H9 (cell line): Measurements from ENCODE around the gene CHCHD6. TPM values are rescaled to one million over a fixed set of nuclear protein-coding genes. Genes with fewer than 3 reads are reported as not detected.

Source experiments
- DNase-seq: peaks from one replicate; pipeline ENCODE4 v3.0.0-alpha.2; 2017
- H2AFZ ChIP-seq: one replicate; pipeline ENCODE4 v1.6.1; 2013; ENCODE audit warnings: mild to moderate bottlenecking, low read length, control low read depth, moderate library complexity
- H2AK5ac ChIP-seq: 2 replicates; pipeline ENCODE4 v1.6.1; 2013; ENCODE audit warnings: low read length, control low read depth, mixed read lengths; ENCODE audit not compliant: insufficient read length
- H2BK120ac ChIP-seq: one replicate; pipeline ENCODE4 v1.6.1; 2013; ENCODE audit warnings: low read depth, mild to moderate bottlenecking, low read length, control low read depth, inconsistent platforms; ENCODE audit not compliant: poor library complexity, severe bottlenecking
- H2BK12ac ChIP-seq: 2 replicates; pipeline ENCODE4 v1.6.1; 2013; ENCODE audit warnings: low read length, control low read depth, mixed read lengths, low read depth; ENCODE audit not compliant: insufficient read length
- H2BK15ac ChIP-seq: 2 replicates; pipeline ENCODE4 v1.6.1; 2013; ENCODE audit warnings: low read depth, low read length, control low read depth
- H2BK20ac ChIP-seq: one replicate; pipeline ENCODE4 v1.6.1; 2013; ENCODE audit warnings: low read depth, mild to moderate bottlenecking, low read length, control low read depth, inconsistent platforms; ENCODE audit not compliant: poor library complexity, severe bottlenecking
- H2BK5ac ChIP-seq: 2 replicates; pipeline ENCODE4 v1.6.1; 2013; ENCODE audit warnings: low read length, control low read depth, mixed read lengths; ENCODE audit not compliant: insufficient read length
- H3K14ac ChIP-seq: 2 replicates; pipeline ENCODE4 v1.6.1; 2013; ENCODE audit warnings: low read length, control low read depth; ENCODE audit not compliant: insufficient read depth
- H3K18ac ChIP-seq: 2 replicates; pipeline ENCODE4 v1.6.1; 2013; ENCODE audit warnings: low read depth, mild to moderate bottlenecking, mixed read lengths, low read length, control low read depth; ENCODE audit not compliant: insufficient read length
- H3K23ac ChIP-seq: 2 replicates; pipeline ENCODE4 v1.6.1; 2013; ENCODE audit warnings: low read length, control low read depth, mixed read lengths, low read depth; ENCODE audit not compliant: insufficient read length
- H3K23me2 ChIP-seq: 2 replicates; pipeline ENCODE4 v1.6.1; 2013; ENCODE audit warnings: low read depth, mild to moderate bottlenecking, mixed read lengths, low read length, control low read depth; ENCODE audit not compliant: insufficient read length, poor library complexity, severe bottlenecking
- H3K27ac ChIP-seq: 2 replicates; pipeline ENCODE4 v1.5.1; 2013; ENCODE audit warnings: low read length, control low read depth, mixed read lengths, low read depth; ENCODE audit not compliant: insufficient read length
- H3K27me3 ChIP-seq: 2 replicates; pipeline ENCODE4 v1.6.1; 2013; ENCODE audit warnings: low read length, control low read depth, inconsistent platforms; ENCODE audit not compliant: insufficient read depth
- H3K4ac ChIP-seq: 2 replicates; pipeline ENCODE4 v1.6.1; 2013; ENCODE audit warnings: low read depth, mild to moderate bottlenecking, control low read depth, inconsistent platforms, low read length, moderate library complexity
- H3K4me1 ChIP-seq: 2 replicates; pipeline ENCODE4 v1.6.1; 2013; ENCODE audit warnings: low read length, control low read depth, inconsistent platforms; ENCODE audit not compliant: insufficient read depth
- H3K4me2 ChIP-seq: 2 replicates; pipeline ENCODE4 v1.6.1; 2013; ENCODE audit warnings: low read length, control low read depth, mixed read lengths; ENCODE audit not compliant: insufficient read length, insufficient read depth
- H3K56ac ChIP-seq: 2 replicates; pipeline ENCODE4 v1.6.1; 2013; ENCODE audit warnings: low read depth, mild to moderate bottlenecking, mixed read lengths, low read length, control low read depth; ENCODE audit not compliant: insufficient read length
- H3K79me1 ChIP-seq: 2 replicates; pipeline ENCODE4 v1.6.1; 2013; ENCODE audit warnings: low read depth, mild to moderate bottlenecking, moderate library complexity, low read length, control low read depth, inconsistent platforms; ENCODE audit not compliant: insufficient read depth, poor library complexity, severe bottlenecking
- H3K79me2 ChIP-seq: 2 replicates; pipeline ENCODE4 v1.6.1; 2013; ENCODE audit warnings: low read length, control low read depth, inconsistent platforms; ENCODE audit not compliant: insufficient read depth
- H3K9ac ChIP-seq: 2 replicates; pipeline ENCODE4 v1.6.1; 2013; ENCODE audit warnings: low read length, control low read depth, mixed read lengths; ENCODE audit not compliant: insufficient read length; ENCODE audit errors: extremely low read depth
- H3K9me3 ChIP-seq: one replicate; pipeline ENCODE4 v1.6.1; 2013; ENCODE audit warnings: low read depth, low read length, inconsistent platforms; ENCODE audit not compliant: control insufficient read depth
- H3T11ph ChIP-seq: one replicate; pipeline ENCODE4 v1.6.1; 2013; ENCODE audit warnings: mild to moderate bottlenecking, low read length, control low read depth, inconsistent platforms
- H4K20me1 ChIP-seq: one replicate; pipeline ENCODE4 v1.6.1; 2013; ENCODE audit not compliant: control insufficient read depth, insufficient read length, insufficient read depth
- H4K5ac ChIP-seq: 2 replicates; pipeline ENCODE4 v1.6.1; 2013; ENCODE audit warnings: low read depth, mild to moderate bottlenecking, mixed read lengths, low read length, control low read depth; ENCODE audit not compliant: insufficient read length
- H4K8ac ChIP-seq: replicated peaks from 2 replicates; pipeline ENCODE4 v1.6.1; 2013; ENCODE audit warnings: low read length, control low read depth, mixed read lengths, low read depth; ENCODE audit not compliant: insufficient read length
- H4K91ac ChIP-seq: 2 replicates; pipeline ENCODE4 v1.6.1; 2013; ENCODE audit warnings: low read depth, mild to moderate bottlenecking, moderate library complexity, mixed read lengths, low read length, control low read depth; ENCODE audit not compliant: insufficient read length
- H3K27ac Mint-ChIP-seq, 3 experiments: 2 replicates in 2 of 3; 3 replicates in 1 of 3; pipeline ENCODE4 v1.8.0; 2020 to 2021; ENCODE audit warnings: mixed read lengths in 3 of 3, mild to moderate bottlenecking in 1 of 3, moderate library complexity in 1 of 3
- H3K27me3 Mint-ChIP-seq: 2 replicates; pipeline ENCODE4 v1.8.0; 2021; ENCODE audit warnings: low read depth, mild to moderate bottlenecking, moderate library complexity, mixed read lengths
- H3K36me3 Mint-ChIP-seq, 3 experiments: 2 replicates in 2 of 3; 3 replicates in 1 of 3; pipeline ENCODE4 v1.8.0; 2020 to 2021; ENCODE audit warnings: low read depth in 3 of 3, mixed read lengths in 3 of 3; ENCODE audit not compliant: insufficient read depth in 1 of 3
- H3K4me1 Mint-ChIP-seq, 2 experiments: 2 replicates each; pipeline ENCODE4 v1.8.0; 2020; ENCODE audit warnings: mixed read lengths in 2 of 2
- H3K4me3 Mint-ChIP-seq, 2 experiments: 2 replicates in 1 of 2; 3 replicates in 1 of 2; pipeline ENCODE4 v1.8.0; 2020 to 2021; ENCODE audit warnings: mild to moderate bottlenecking in 2 of 2, mixed read lengths in 2 of 2, moderate library complexity in 1 of 2
- H3K9me3 Mint-ChIP-seq, 2 experiments: 2 replicates in 1 of 2; 3 replicates in 1 of 2; pipeline ENCODE4 v1.8.0; 2020; ENCODE audit warnings: mild to moderate bottlenecking in 2 of 2, mixed read lengths in 2 of 2, moderate library complexity in 1 of 2
- WGBS: extraction: QIAGEN DNeasy Blood & Tissue Kit; methylation state at CpG from one replicate; pipeline ENCODE4 v1.1.7; 2013; ENCODE audit warnings: missing lambda C conversion rate, low lambda C conversion rate, mixed read lengths; ENCODE audit not compliant: insufficient read length; ENCODE audit errors: extremely low coverage; 5-methylcytosine and 5-hydroxymethylcytosine counted together
- total RNA-seq: library from RNA; stranded (reverse); gene quantifications from 2 replicates; pipeline ENCODE4 v1.2.1, GENCODE V29; 2021
- TF ChIP-seq, protein P1 (sequence below): fragments of 200-600 bp; sonication (generic); conservative IDR thresholded peaks from 3 replicates; pipeline ENCODE4 v1.8.0; 2021; ENCODE audit warnings: antibody characterized with exemption, mild to moderate bottlenecking

CHCHD6 gene
- total RNA-seq, 1 experiment from 2014 or later = 34.2 TPM

GRCh38 chr3:126663257-126663656 is 40.8 kb upstream of the CHCHD6 start:
- H3K27ac ChIP-seq = no peak overlapping the region
- no peaks in the 10 kb centered on the region for H3K9me3 ChIP-seq
- peaks cover 40% of the 10 kb centered on the region for H3K27me3 Mint-ChIP-seq
- H3K18ac ChIP-seq = no peak overlapping the region
- peaks cover 8 to 22% of the 10 kb centered on the region in 2 experiments for H3K4me1 Mint-ChIP-seq
- no peak overlapping the region for H2BK12ac ChIP-seq
- H3K36me3 Mint-ChIP-seq = peaks cover 0 to under 1% (median 0%) of the 10 kb centered on the region in 3 experiments; a peak in 3 of 7 replicates
- no peak for DNase-seq
- no peaks in the 10 kb centered on the region for H4K20me1 ChIP-seq
- H3K4ac ChIP-seq = no peak overlapping the region
- H2AK5ac ChIP-seq = no peak overlapping the region
- H3K79me2 ChIP-seq = no peaks in the 10 kb centered on the region
- no peak overlapping the region for H2BK20ac ChIP-seq
- no CpG with 5 or more reads among the region's 4 CpGs for WGBS
- H3K4me1 ChIP-seq = no peaks in the 10 kb centered on the region
- H3K27ac Mint-ChIP-seq = no peak overlapping the region
- H3K23me2 ChIP-seq = peaks cover 2% of the 10 kb centered on the region
- H2BK5ac ChIP-seq = no peak overlapping the region
- no peak overlapping the region for H3K23ac ChIP-seq
- H3K4me3 Mint-ChIP-seq = no peak overlapping the region
- no peak overlapping the region for H2BK120ac ChIP-seq
- no peak overlapping the region for H4K5ac ChIP-seq
- TF ChIP-seq, protein P1, sequence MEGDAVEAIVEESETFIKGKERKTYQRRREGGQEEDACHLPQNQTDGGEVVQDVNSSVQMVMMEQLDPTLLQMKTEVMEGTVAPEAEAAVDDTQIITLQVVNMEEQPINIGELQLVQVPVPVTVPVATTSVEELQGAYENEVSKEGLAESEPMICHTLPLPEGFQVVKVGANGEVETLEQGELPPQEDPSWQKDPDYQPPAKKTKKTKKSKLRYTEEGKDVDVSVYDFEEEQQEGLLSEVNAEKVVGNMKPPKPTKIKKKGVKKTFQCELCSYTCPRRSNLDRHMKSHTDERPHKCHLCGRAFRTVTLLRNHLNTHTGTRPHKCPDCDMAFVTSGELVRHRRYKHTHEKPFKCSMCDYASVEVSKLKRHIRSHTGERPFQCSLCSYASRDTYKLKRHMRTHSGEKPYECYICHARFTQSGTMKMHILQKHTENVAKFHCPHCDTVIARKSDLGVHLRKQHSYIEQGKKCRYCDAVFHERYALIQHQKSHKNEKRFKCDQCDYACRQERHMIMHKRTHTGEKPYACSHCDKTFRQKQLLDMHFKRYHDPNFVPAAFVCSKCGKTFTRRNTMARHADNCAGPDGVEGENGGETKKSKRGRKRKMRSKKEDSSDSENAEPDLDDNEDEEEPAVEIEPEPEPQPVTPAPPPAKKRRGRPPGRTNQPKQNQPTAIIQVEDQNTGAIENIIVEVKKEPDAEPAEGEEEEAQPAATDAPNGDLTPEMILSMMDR = no peak
- no peak overlapping the region for H2BK15ac ChIP-seq
- H3K14ac ChIP-seq = no peak overlapping the region
- H3K9me3 Mint-ChIP-seq = peaks cover 7 to 8% of the 10 kb centered on the region in 2 experiments; a peak in 4 of 5 replicates
- H2AFZ ChIP-seq = no peak overlapping the region
- no peak overlapping the region for H3K4me2 ChIP-seq
- H3K27me3 ChIP-seq = no peaks in the 10 kb centered on the region
- no peaks in the 10 kb centered on the region for H3K79me1 ChIP-seq
- no peak overlapping the region for H4K8ac ChIP-seq
- no peak overlapping the region for H4K91ac ChIP-seq
- no peak overlapping the region for H3K9ac ChIP-seq
- H3K56ac ChIP-seq = no peak overlapping the region
- H3T11ph ChIP-seq = no peak overlapping the region
